GM13976 (cell line): ENCODE results near the gene FAM234B.
"Not testable (repeated sequence)": the region's sequence is repeated elsewhere in the genome, so short reads cannot be mapped to it uniquely, and the experiment has no call there.

ENCODE experiments used
- DNase-seq: peaks from one replicate; pipeline ENCODE4 v3.0.0; 2012; ENCODE audit warnings: low spot score
- in situ Hi-C: fragments of 300-500 bp; cut with MboI; formaldehyde crosslinking; loops from one replicate; pipeline ENCODE4 v1.12.0; 2022; ENCODE audit warnings: low sequenced_read_pairs, mixed read lengths, inconsistent platforms; ENCODE audit not compliant: unreplicated experiment
- TF ChIP-seq, protein P1 (sequence below): IDR thresholded peaks from 2 replicates; pipeline ENCODE4 v1.5.1; 2012; ENCODE audit warnings: borderline replicate concordance, mild to moderate bottlenecking; ENCODE audit not compliant: insufficient read depth; ENCODE audit errors: extremely low read depth, missing control alignments, control extremely low read depth

Gene FAM234B

DNA sequence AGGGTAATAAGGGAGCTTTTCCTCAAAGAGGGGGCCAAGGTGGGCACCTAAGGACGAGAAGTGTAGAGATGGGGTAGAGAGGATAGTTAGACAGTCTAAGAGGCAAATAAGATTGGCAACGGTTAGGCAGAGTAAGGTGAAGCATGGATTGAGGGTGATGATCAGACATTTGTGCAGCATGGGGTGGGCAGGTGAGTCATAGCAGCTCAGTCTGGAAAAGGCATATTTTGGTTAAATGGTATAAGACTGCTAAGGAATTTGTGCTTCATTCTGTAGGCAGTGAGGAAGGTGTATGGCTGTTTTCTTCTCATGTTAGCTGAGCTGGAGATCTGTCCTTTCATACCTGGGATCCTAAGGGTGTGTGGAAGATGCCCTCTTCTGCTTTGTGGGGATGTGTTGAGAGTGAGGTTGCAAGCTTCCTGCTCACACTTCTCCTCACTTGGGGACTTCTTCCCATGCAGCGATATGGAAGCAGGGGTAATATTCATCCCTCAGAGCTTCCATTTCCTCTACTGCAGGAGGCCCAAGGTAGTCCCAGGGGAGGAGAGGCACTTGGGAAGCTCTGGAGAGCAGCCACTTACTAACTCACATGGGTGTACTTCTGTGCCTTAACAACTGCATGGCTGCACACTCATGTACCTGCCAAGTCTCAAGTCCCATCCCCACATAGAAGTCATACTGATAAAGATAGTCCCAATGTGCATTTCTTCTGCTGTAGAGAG lies 30.4 kb downstream of the FAM234B start:
- DNase-seq: no peak
- in situ Hi-C loops: no loop called here
- TF ChIP-seq, protein P1, sequence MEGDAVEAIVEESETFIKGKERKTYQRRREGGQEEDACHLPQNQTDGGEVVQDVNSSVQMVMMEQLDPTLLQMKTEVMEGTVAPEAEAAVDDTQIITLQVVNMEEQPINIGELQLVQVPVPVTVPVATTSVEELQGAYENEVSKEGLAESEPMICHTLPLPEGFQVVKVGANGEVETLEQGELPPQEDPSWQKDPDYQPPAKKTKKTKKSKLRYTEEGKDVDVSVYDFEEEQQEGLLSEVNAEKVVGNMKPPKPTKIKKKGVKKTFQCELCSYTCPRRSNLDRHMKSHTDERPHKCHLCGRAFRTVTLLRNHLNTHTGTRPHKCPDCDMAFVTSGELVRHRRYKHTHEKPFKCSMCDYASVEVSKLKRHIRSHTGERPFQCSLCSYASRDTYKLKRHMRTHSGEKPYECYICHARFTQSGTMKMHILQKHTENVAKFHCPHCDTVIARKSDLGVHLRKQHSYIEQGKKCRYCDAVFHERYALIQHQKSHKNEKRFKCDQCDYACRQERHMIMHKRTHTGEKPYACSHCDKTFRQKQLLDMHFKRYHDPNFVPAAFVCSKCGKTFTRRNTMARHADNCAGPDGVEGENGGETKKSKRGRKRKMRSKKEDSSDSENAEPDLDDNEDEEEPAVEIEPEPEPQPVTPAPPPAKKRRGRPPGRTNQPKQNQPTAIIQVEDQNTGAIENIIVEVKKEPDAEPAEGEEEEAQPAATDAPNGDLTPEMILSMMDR: no peak

DNA sequence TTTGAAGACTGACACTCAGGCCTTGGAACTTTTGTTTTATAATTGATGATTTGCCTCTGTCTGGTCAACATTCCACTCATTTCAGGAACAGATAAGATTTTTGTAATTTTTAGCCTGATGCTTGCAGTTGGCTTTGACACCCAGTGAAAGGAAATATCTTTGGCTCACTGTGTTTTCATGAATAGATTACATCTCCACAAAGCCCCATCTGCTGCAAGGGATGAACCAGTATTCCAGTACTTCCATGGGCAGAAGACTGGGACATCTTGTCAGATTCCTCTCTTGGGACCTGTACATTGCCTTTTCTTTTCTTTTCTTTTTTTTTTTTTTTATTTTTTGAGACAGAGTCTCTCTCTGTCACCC lies 30.9 kb downstream of the FAM234B start:
- no peak for DNase-seq
- TF ChIP-seq, protein P1: no peak
- in situ Hi-C loops: no loop called here

DNA sequence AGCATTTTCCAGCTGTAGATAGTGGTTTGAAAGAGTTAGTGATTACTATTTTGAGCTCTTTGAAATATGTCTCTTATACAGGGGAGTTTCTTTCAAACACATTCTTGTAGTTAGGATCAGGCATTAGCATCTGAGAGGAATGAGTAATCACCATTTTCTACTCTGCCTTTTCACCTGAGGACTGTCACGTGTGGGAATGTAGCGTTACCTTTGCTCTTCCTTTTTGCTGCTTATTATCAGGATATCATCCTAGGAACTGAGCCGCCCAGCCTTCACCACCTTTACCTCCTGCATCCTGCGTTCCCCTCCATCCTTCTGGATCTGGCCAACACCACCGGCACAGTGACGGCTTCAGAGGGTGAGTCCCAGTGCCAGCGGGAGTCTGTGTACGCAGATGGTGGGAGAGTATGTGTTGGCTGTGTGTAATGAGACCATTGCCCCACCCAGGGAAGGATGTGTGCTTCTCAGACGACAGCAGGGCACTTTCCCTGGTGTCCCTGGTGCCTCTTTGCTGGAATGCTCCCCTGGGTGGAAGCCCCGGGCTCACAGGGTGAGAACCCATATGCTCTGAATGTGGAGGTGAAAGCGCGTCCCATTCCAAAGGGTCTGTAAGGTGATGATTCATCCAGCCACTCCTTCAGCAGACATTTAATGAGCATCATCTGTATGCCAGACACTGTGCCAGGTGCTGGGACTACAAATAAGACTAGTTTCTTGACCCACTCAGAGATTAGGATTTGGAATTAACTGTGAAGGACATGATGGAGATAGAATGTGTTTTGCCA lies 31.8 kb downstream of the FAM234B start:
- DNase-seq: no peak
- TF ChIP-seq, protein P1: no peak
- in situ Hi-C loops: no loop called here

DNA sequence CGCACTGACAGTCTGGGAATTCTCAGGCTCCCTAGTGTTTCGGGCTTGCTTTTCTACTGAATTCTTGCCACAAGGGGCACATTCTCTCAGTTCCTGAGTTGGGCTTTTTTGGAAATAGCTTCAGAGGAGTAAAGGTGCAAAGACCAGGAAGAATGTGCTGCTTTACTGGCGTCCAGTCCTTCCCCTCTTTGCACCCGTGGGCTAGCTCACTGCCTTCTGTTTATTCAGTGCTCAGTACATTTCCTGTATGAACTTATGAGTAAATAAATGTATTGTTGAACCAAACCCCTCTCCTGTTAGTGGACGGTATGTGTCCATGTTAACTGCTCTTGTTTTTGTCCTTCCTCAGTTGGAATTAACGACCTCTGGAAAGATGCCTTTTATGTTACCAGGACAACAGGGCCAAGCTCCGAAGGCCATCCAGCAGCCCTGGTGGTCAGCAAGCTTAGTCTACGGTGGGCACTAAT lies 35.3 kb downstream of the FAM234B start:
- TF ChIP-seq, protein P1: no peak
- DNase-seq: no peak
- in situ Hi-C loops: no loop called here

DNA sequence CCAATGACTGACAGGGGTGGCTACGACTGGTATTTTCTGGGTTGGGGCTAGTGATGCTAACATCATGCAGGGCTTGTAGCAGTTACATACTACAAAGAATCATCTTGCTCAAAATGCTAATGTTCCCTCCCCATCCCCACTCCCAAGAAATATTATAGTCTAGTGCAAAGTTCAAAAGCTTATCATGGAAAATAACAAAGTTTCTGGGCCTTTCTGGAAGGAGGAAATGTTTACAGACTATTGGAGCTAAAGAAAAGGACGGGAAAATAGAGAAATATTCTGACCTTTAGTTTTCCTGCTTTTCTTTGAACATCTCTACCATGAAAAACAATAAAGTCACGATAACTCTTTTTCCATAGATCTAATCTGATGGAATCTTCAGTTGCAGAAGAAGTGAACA lies 36.1 kb downstream of the FAM234B start:
- in situ Hi-C loops: no loop called here

DNA sequence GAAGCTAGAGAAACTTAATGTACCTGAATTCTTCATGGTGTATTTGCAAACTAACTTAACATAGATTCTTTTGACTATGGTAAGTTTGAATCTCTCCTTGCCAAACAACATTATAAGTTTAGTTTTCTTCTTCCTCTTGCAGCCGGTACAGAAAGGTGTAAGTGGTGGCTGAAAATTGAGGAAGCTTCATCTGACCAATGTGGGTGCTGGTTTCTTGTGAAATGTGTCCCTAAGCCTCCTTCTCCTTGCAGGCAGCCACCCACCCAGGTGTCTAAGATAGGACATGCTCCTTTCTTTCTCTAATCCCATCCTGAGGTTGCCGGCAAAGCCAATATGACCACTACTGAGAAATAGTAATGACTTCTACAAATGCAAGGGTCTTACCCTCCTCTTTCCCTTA lies 38.7 kb downstream of the FAM234B start:
- TF ChIP-seq, protein P1: no peak
- in situ Hi-C loops: no loop called here
- DNase-seq: no peak

More for the DNA sequence above, 36.1 kb downstream of the FAM234B start:
- DNase-seq: no peak
- TF ChIP-seq, protein P1: no peak

DNA sequence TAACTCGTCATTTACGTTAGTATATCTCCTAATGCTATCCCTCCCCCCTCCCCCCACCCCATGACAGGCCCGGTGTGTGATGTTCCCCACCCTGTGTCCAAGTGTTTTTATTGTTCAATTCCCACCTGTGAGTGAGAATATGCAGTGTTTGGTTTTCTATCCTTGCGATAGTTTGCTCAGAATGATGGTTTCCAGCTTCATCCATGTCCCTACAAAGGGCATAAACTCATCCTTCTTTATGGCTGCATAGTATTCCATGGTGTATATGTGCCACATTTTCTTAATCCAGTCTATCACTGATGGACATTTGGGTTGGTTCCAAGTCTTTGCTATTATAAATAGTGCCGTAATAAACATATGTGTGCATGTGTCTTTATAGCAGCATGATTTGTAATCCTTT lies 39.5 kb downstream of the FAM234B start:
- in situ Hi-C loops, DNase-seq: not testable (repeated sequence)
